ENCODE data around the gene RSRC1. TPM values are rescaled to one million over a fixed set of nuclear protein-coding genes. Genes with fewer than 3 reads are reported as not detected.
"Not testable (repeated sequence)": the region's sequence is repeated elsewhere in the genome, so short reads cannot be mapped to it uniquely, and the experiment has no call there.

Gene RSRC1
- total RNA-seq, 4 donors from 2014 or later: 27.7 to 36.7 (median 31.9) TPM

GRCh38 chr3:158339638-158340037 is 229.7 kb downstream of the RSRC1 start:
- in situ Hi-C loops (cut with MboI; ENCODE audit: low sequenced_read_pairs in 4 of 4) (no loop called here), intact Hi-C loops (cut with DNase I; ENCODE audit: low total_unique reads) (no loop called here)
- H3K4me3 ChIP-seq: no peak overlapping the region
- ATAC-seq (no peak), DNase-seq (no peak)
- no peaks in the 10 kb centered on the region for H3K36me3 ChIP-seq
- no peaks in the 10 kb centered on the region for H3K4me1 ChIP-seq
- H3K9me3 ChIP-seq: no peaks in the 10 kb centered on the region
- TF ChIP-seq CTCF (IDR thresholded peaks at IDR 0.05 in 4 of 5, conservative IDR thresholded peaks at IDR 0.05 in 1 of 5): no peak
- no peak for TF ChIP-seq POLR2A (IDR thresholded peaks at IDR 0.05)
- no peaks in the 10 kb centered on the region for H3K27me3 ChIP-seq
- no peak overlapping the region for H3K27ac ChIP-seq

GRCh38 chr3:158340951-158341350 is 231.1 kb downstream of the RSRC1 start:
- H3K36me3 ChIP-seq; H3K27me3 ChIP-seq; H3K4me1 ChIP-seq; H3K9me3 ChIP-seq; H3K4me3 ChIP-seq; ATAC-seq; H3K27ac ChIP-seq; intact Hi-C loops (cut with DNase I; ENCODE audit: low total_unique reads); in situ Hi-C loops (cut with MboI; ENCODE audit: low sequenced_read_pairs in 4 of 4); DNase-seq: not testable (repeated sequence)

GRCh38 chr3:158347966-158348365 is 238.1 kb downstream of the RSRC1 start:
- ATAC-seq (no peak), DNase-seq (no peak)
- Histone ChIP-seq H3K4me3 (no peak overlapping the region), H3K4me1 (no peaks in the 10 kb centered on the region), H3K27me3 (no peaks in the 10 kb centered on the region), H3K27ac (no peak overlapping the region), H3K36me3 (no peaks in the 10 kb centered on the region), H3K9me3 (no peaks in the 10 kb centered on the region)
- intact Hi-C loops (cut with DNase I; ENCODE audit: low total_unique reads) (no loop called here), in situ Hi-C loops (cut with MboI; ENCODE audit: low sequenced_read_pairs in 4 of 4) (no loop called here)
- TF ChIP-seq CTCF (IDR thresholded peaks at IDR 0.05 in 4 of 5, conservative IDR thresholded peaks at IDR 0.05 in 1 of 5) (no peak), POLR2A (IDR thresholded peaks at IDR 0.05) (no peak)

GRCh38 chr3:158350971-158351370 is 241.1 kb downstream of the RSRC1 start:
- no peak for TF ChIP-seq CTCF (IDR thresholded peaks at IDR 0.05 in 4 of 5, conservative IDR thresholded peaks at IDR 0.05 in 1 of 5)
- TF ChIP-seq POLR2A (IDR thresholded peaks at IDR 0.05): no peak
- Histone ChIP-seq H3K4me3 (no peak overlapping the region), H3K27ac (no peak overlapping the region), H3K4me1 (peaks cover 0 to 5% of the 10 kb centered on the region in 2 donors), H3K36me3 (no peaks in the 10 kb centered on the region), H3K27me3 (no peaks in the 10 kb centered on the region), H3K9me3 (no peaks in the 10 kb centered on the region)
- DNase-seq: no peak
- in situ Hi-C loops (cut with MboI; ENCODE audit: low sequenced_read_pairs in 4 of 4) (no loop called here), intact Hi-C loops (cut with DNase I; ENCODE audit: low total_unique reads) (no loop called here)
- ATAC-seq: no peak

- TF ChIP-seq POLR2A (IDR thresholded peaks at IDR 0.05): no peak
- no peak for TF ChIP-seq CTCF (IDR thresholded peaks at IDR 0.05 in 4 of 5, conservative IDR thresholded peaks at IDR 0.05 in 1 of 5)
- Histone ChIP-seq H3K4me3 (no peak overlapping the region), H3K9me3 (no peaks in the 10 kb centered on the region), H3K36me3 (no peaks in the 10 kb centered on the region), H3K27ac (no peak overlapping the region), H3K27me3 (no peaks in the 10 kb centered on the region), H3K4me1 (peaks cover 0 to 5% of the 10 kb centered on the region in 2 donors)
- no peak for DNase-seq
- no peak for ATAC-seq
- intact Hi-C loops (cut with DNase I; ENCODE audit: low total_unique reads): no loop called here
- in situ Hi-C loops (cut with MboI; ENCODE audit: low sequenced_read_pairs in 4 of 4): no loop called here
Observed at GRCh38 chr3:158352551-158352950, 242.7 kb downstream of the RSRC1 start.

Data from gastrocnemius medialis (tissue), 4 donors.